ENCODE data around the gene ENO2. TPM values are rescaled to one million over a fixed set of nuclear protein-coding genes. Genes with fewer than 3 reads are reported as not detected.

Gene ENO2
- total RNA-seq, 3 donors from 2014 or later, result 83.5 to 97.4 (median 85.2) TPM

DNA sequence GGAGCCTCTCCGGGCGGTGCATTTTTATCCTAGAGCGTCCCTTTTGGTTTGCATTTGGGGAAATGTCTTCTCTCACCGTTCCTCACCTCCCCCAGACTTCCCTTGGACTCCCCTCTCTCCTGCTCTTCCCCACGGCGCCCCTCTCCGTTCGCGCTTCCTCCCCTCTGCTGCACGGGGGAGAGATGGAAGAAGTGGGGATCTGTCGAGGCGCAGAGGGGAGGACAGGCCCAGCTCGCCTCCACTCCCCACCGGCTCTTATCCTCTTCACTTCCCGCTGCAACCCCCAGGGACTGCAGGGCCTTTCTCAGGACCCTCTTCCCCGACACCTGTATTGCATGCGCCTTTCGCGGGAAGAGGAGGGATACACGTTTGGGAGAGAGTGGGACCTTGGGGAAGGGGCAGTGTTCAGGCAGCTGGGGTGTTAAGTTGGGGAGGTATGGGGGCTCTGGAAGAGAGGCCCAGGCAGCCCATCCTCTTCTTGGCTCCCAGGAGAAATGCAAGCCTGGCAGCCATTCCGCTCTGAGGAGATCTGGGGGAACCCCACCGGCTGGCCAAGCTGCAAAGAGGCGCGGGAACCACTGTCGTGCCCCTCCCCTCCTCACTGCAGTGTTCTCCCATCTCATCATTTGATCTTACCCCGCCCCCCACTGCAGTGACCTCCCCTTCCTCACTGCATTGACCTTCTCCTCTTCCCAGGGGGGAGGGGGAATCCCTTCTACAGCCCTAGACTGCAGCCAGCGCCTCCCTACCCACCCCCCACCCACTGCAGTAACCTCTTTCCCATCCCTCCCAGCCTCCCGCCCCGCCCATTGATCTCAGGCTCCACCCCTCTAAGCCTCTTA, 788 bp downstream of the ENO2 start:
- H3K4me1 Mint-ChIP-seq (ENCODE audit: low read depth), result peaks cover 32% of the 10 kb centered on the region
- peaks cover 17% of the 10 kb centered on the region for H3K36me3 Mint-ChIP-seq (ENCODE audit: insufficient read depth)
- DNase-seq, result no peak
- H3K4me3 Mint-ChIP-seq, result peak overlapping the region; percentile 92
- peak in 1 of 2 donors; percentile 0 for ATAC-seq
- H3K27me3 Mint-ChIP-seq (ENCODE audit: low read depth), result no peaks in the 10 kb centered on the region
- H3K9me3 Mint-ChIP-seq, result no peaks in the 10 kb centered on the region

DNA sequence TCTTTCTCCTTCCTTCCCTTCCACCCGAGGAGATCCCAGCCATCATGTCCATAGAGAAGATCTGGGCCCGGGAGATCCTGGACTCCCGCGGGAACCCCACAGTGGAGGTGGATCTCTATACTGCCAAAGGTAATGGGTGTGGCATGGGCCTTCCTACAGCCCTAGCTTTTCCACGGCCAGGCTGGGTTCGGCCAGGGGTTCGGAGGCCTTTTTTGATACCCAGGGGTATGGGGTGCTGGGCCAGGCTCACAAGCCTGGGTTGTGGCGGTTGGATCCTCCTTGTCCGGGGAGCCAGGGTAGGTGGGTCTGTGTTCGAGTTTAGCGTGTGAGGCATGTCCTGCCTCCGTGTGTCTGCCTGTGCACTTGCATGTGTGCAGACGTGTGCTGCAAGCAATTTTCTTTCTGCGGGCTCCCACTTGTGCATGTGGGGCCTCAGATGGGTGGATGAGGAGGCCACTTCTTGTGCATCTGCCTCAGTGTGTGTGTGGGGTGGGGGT, 1.5 kb downstream of the ENO2 start:
- Mint-ChIP-seq H3K36me3 (ENCODE audit: insufficient read depth) (peaks cover 17% of the 10 kb centered on the region), H3K4me3 (peak overlapping the region; percentile 92)
- no peak for ATAC-seq

GRCh38 chr12:6916426-6917200, 2.2 kb downstream of the ENO2 start:
- no peaks in the 10 kb centered on the region for H3K9me3 Mint-ChIP-seq
- DNase-seq (no peak), ATAC-seq (no peak)
- peak overlapping the region; percentile 92 for H3K4me3 Mint-ChIP-seq
- no peaks in the 10 kb centered on the region for H3K27me3 Mint-ChIP-seq (ENCODE audit: low read depth)
- peaks cover 17% of the 10 kb centered on the region for H3K36me3 Mint-ChIP-seq (ENCODE audit: insufficient read depth)
- H3K4me1 Mint-ChIP-seq (ENCODE audit: low read depth), result peaks cover 32% of the 10 kb centered on the region

More for the DNA sequence above, 1.5 kb downstream of the ENO2 start:
- no peak for DNase-seq
- Mint-ChIP-seq H3K9me3 (no peaks in the 10 kb centered on the region), H3K4me1 (ENCODE audit: low read depth) (peaks cover 32% of the 10 kb centered on the region), H3K27me3 (ENCODE audit: low read depth) (no peaks in the 10 kb centered on the region)

DNA sequence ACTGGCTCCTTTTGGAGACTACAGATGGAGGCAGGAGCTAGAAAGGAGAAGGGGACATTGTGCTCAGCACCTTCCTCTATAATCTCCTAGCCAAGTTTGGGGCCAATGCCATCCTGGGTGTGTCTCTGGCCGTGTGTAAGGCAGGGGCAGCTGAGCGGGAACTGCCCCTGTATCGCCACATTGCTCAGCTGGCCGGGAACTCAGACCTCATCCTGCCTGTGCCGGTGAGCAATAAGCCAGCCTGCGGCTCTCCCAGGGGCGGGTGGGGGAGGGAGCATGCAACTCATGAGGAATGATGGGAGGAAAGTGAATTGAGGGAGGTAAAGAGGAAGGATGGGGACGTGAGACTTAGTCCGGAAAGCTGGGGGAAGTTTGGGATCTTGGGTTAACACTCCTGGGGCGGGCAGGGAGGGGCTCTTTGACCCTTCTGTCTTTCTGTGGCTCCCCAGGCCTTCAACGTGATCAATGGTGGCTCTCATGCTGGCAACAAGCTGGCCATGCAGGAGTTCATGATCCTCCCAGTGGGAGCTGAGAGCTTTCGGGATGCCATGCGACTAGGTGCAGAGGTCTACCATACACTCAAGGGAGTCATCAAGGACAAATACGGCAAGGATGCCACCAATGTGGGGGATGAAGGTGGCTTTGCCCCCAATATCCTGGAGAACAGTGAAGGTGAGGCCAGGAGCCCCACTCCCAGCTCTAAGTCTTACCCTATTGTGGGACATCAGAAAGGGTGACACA, 3.3 kb downstream of the ENO2 start:
- ATAC-seq (no peak), DNase-seq (no peak)
- peaks cover 19% of the 10 kb centered on the region for H3K36me3 Mint-ChIP-seq (ENCODE audit: insufficient read depth)
- H3K4me1 Mint-ChIP-seq (ENCODE audit: low read depth), result peaks cover 30% of the 10 kb centered on the region
- no peaks in the 10 kb centered on the region for H3K9me3 Mint-ChIP-seq
- H3K27me3 Mint-ChIP-seq (ENCODE audit: low read depth), result no peaks in the 10 kb centered on the region
- H3K4me3 Mint-ChIP-seq, result no peak overlapping the region

DNA sequence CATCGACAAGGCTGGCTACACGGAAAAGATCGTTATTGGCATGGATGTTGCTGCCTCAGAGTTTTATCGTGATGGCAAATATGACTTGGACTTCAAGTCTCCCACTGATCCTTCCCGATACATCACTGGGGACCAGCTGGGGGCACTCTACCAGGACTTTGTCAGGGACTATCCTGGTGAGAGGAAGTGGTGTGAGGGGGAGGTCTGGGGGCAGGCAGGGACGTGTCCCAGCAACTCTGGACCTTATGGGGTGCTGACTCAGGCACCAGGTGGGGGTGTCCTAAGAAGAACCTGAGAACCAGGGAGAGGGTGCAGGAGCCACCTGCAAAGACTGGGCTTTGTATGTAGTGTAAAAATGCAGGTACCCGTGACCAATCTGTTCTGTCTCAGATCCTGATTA, 5.2 kb downstream of the ENO2 start:
- no peak for DNase-seq
- Mint-ChIP-seq H3K36me3 (ENCODE audit: insufficient read depth) (peaks cover 21% of the 10 kb centered on the region), H3K4me1 (ENCODE audit: low read depth) (peaks cover 29% of the 10 kb centered on the region), H3K27me3 (ENCODE audit: low read depth) (no peaks in the 10 kb centered on the region), H3K4me3 (no peak overlapping the region), H3K9me3 (no peaks in the 10 kb centered on the region)
- no peak for ATAC-seq

DNA sequence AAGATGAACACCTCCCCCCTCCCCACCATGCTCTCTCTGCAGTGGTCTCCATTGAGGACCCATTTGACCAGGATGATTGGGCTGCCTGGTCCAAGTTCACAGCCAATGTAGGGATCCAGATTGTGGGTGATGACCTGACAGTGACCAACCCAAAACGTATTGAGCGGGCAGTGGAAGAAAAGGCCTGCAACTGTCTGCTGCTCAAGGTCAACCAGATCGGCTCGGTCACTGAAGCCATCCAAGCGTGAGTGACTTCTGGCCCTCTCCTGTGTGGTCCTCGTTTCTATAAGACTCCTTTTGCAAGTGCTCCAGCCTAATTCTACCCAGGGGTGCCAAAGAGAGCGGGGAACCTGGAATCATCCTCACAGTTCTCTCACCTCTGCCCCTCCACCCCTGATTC, 7.2 kb downstream of the ENO2 start:
- DNase-seq (no peak), ATAC-seq (no peak)
- H3K27me3 Mint-ChIP-seq (ENCODE audit: low read depth), result no peaks in the 10 kb centered on the region
- no peak overlapping the region for H3K4me3 Mint-ChIP-seq
- peaks cover 18% of the 10 kb centered on the region for H3K36me3 Mint-ChIP-seq (ENCODE audit: insufficient read depth)
- H3K9me3 Mint-ChIP-seq, result no peaks in the 10 kb centered on the region
- peaks cover 27% of the 10 kb centered on the region for H3K4me1 Mint-ChIP-seq (ENCODE audit: low read depth)

DNA sequence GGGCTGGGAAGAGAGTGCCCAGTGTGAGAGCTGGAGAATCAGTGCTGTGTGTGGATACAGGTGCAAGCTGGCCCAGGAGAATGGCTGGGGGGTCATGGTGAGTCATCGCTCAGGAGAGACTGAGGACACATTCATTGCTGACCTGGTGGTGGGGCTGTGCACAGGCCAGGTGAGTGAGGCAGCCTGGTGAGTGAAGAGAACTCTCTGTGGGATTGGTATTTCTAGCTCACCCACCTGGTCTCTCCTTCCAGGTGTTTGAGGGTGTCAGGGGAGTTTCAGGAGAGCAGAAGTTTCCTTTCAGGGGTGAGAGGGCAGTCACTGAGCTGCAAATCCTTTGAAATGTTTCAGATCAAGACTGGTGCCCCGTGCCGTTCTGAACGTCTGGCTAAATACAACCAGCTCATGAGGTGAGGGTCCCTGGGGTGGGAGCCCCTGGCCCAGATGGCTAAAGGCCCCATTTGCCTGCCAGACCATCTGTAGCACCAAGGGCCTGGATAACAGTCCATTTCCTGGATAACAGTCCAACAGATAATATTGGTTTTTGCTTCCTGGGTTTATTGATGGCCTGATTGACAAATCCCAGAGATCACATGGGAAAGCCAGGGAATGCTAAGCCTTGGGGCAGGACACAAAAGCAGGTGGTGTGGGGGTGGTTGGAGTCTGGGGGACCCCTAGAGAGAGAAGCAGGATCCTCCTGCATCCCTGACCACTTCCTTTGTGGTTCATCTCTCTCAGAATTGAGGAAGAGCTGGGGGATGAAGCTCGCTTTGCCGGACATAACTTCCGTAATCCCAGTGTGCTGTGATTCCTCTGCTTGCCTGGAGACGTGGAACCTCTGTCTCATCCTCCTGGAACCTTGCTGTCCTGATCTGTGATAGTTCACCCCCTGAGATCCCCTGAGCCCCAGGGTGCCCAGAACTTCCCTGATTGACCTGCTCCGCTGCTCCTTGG, 7.9 kb downstream of the ENO2 start:
- ATAC-seq (no peak), DNase-seq (no peak)
- peaks cover 14% of the 10 kb centered on the region for H3K36me3 Mint-ChIP-seq (ENCODE audit: insufficient read depth)
- H3K4me3 Mint-ChIP-seq, result no peak overlapping the region
- peaks cover 31% of the 10 kb centered on the region for H3K4me1 Mint-ChIP-seq (ENCODE audit: low read depth)
- H3K9me3 Mint-ChIP-seq, result no peaks in the 10 kb centered on the region
- no peaks in the 10 kb centered on the region for H3K27me3 Mint-ChIP-seq (ENCODE audit: low read depth)

DNA sequence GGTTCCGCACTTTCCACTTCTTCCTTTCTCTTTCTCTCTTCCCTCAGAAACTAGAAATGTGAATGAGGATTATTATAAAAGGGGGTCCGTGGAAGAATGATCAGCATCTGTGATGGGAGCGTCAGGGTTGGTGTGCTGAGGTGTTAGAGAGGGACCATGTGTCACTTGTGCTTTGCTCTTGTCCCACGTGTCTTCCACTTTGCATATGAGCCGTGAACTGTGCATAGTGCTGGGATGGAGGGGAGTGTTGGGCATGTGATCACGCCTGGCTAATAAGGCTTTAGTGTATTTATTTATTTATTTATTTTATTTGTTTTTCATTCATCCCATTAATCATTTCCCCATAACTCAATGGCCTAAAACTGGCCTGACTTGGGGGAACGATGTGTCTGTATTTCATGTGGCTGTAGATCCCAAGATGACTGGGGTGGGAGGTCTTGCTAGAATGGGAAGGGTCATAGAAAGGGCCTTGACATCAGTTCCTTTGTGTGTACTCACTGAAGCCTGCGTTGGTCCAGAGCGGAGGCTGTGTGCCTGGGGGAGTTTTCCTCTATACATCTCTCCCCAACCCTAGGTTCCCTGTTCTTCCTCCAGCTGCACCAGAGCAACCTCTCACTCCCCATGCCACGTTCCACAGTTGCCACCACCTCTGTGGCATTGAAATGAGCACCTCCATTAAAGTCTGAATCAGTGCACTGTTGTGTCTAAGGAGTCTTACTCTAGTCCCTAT, 8.8 kb downstream of the ENO2 start:
- ATAC-seq, result no peak
- peaks cover 31% of the 10 kb centered on the region for H3K4me1 Mint-ChIP-seq (ENCODE audit: low read depth)

GRCh38 chr12:6923851-6924250, 9.5 kb downstream of the ENO2 start:
- H3K36me3 Mint-ChIP-seq (ENCODE audit: insufficient read depth), result peaks cover 14% of the 10 kb centered on the region
- no peaks in the 10 kb centered on the region for H3K27me3 Mint-ChIP-seq (ENCODE audit: low read depth)
- H3K9me3 Mint-ChIP-seq, result no peaks in the 10 kb centered on the region
- DNase-seq (no peak), ATAC-seq (no peak)
- no peak overlapping the region for H3K4me3 Mint-ChIP-seq
- peaks cover 35% of the 10 kb centered on the region for H3K4me1 Mint-ChIP-seq (ENCODE audit: low read depth)

More for the DNA sequence above, 8.8 kb downstream of the ENO2 start:
- H3K36me3 Mint-ChIP-seq (ENCODE audit: insufficient read depth), result peaks cover 14% of the 10 kb centered on the region
- H3K4me3 Mint-ChIP-seq, result no peak overlapping the region
- H3K9me3 Mint-ChIP-seq, result no peaks in the 10 kb centered on the region
- H3K27me3 Mint-ChIP-seq (ENCODE audit: low read depth), result no peaks in the 10 kb centered on the region
- no peak for DNase-seq

- H3K36me3 Mint-ChIP-seq (ENCODE audit: insufficient read depth), result peaks cover 4% of the 10 kb centered on the region
- no peak for ATAC-seq
- no peaks in the 10 kb centered on the region for H3K9me3 Mint-ChIP-seq
- H3K4me3 Mint-ChIP-seq, result peak overlapping the region; percentile 53
- peaks cover 45% of the 10 kb centered on the region for H3K4me1 Mint-ChIP-seq (ENCODE audit: low read depth)
- DNase-seq, result no peak
- H3K27me3 Mint-ChIP-seq (ENCODE audit: low read depth), result no peaks in the 10 kb centered on the region
These were observed 10.8 kb downstream of the ENO2 start for GRCh38 chr12:6925239-6925539.

DNA sequence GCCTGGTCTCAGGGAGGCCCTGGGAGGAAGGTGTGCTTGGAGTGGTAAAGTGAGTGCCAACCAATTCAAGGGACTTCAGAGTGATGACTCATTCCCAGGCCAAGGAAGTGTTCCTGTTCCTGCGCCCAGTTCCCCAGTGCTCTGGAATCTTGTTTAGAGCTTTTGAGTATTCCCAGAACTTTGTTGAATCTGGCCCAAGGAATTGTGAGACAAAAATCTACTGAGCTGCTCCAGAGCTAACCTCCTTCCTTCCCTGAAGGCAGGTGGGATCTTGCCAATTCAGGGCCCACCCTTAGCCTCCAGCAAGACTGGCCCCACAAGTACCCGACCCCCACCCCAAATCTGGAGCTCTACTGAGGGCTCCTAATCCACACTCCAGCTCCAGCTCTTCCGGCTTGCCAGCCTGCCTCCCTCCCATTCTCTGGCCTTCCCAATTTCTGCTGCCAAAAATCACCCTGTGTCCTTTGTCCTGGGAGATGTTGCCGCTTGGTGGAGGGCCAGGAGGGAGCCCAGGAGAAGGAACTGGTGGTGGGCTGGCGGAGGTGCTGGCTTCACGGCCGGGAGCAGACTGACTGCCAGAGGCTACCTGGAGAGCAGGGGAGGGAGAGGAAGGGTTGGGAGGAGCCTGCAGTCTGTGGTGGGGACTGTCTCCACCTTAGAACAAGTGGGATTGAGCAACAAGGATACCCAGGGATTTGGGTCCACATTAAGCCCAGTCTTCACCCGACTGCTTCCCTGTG, 11.3 kb downstream of the ENO2 start:
- H3K27me3 Mint-ChIP-seq (ENCODE audit: low read depth), result no peaks in the 10 kb centered on the region
- no peaks in the 10 kb centered on the region for H3K9me3 Mint-ChIP-seq
- ATAC-seq (no peak), DNase-seq (no peak)
- peaks cover 4% of the 10 kb centered on the region for H3K36me3 Mint-ChIP-seq (ENCODE audit: insufficient read depth)
- H3K4me1 Mint-ChIP-seq (ENCODE audit: low read depth), result peaks cover 47% of the 10 kb centered on the region
- H3K4me3 Mint-ChIP-seq, result peak overlapping the region; percentile 20

- DNase-seq, result peak; percentile 37
- Mint-ChIP-seq H3K4me1 (ENCODE audit: low read depth) (peaks cover 57% of the 10 kb centered on the region), H3K9me3 (no peaks in the 10 kb centered on the region), H3K4me3 (peak within 1 kb of the TSS; percentile 90), H3K27me3 (ENCODE audit: low read depth) (no peaks in the 10 kb centered on the region), H3K36me3 (ENCODE audit: insufficient read depth) (peaks cover 4% of the 10 kb centered on the region)
- ATAC-seq, result peak; percentile 51 to 54
These were observed 13.1 kb downstream of the ENO2 start, which contains the start of gene ATN1 for GRCh38 chr12:6927379-6928021. Gene ATN1, plus strand, starts transcription at chr12:6927959. Its CDS starts 6,043 bp downstream, at chr12:6934002.

Data from activated T-cell treated with anti-CD3 and anti-CD28 coated beads, Interleukin-2, amount 50 U/mL, for 4 hours (primary cell).